Left kidney (tissue), 2 donors: ENCODE results near the gene SNRNP35. TPM values are rescaled to one million over a fixed set of nuclear protein-coding genes. Genes with fewer than 3 reads are reported as not detected.
A peak's percentile ranks its signal among the peaks of the same experiment; 100 is the strongest.
"Not testable (repeated sequence)": the region's sequence is repeated elsewhere in the genome, so short reads cannot be mapped to it uniquely, and the experiment has no call there.

Source experiments
- DNase-seq: peaks from one replicate; pipeline ENCODE4 v3.0.0-alpha.2; 2013
- polyA plus RNA-seq: library from polyadenylated mRNA; unstranded; fragments of 120-200 nt; gene quantifications from one replicate; pipeline ENCODE4 v1.2.1, GENCODE V29; 2013; ENCODE audit not compliant: insufficient read length

SNRNP35 gene
- polyA plus RNA-seq, 1 donor: 42.6 TPM

DNA sequence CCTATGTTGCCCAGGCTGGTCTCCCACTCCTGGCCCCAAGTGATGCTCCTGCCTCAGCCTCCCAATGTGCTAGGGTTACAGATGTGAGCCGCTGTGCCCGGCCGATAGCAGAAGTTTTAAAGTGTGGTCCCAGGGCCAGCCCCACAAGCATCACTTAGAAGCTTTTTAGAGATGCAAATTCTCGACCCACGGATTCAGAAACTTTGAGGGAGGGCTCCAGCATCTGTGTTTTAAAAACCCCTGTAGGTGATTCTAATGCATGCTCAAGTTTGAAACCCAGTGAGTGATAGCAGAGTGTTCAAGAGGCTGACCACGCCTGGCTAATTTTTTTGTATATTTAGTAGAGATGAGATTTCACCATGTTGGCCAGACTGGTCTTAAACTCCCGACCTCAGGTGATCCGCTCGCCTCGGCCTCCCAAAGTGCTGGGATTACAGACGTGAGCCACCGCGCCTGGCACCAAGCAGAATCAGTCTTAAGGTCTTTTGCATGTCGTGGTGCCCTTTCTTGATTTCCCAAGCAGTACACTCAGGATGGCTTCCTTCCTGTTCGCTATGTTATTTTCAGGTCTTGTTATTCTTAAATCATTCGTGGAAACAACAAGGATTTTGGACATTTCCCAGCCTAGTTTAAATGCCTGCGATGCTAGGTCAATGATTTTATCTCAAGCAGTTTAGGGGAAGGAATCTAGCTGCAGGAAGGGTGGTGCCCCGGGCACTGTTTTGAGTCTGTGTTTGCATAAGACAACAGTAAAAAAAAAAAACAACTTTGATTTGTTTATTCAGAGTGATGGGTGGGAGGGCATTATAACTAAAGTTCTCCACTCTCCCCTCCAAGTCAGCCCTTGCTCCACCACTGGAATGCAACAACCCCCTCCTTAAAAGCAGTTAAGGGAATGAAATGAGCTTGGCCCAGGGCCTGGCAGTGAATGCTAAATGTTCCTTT, 12.3 kb upstream of the SNRNP35 start:
- DNase-seq: no peak

DNA sequence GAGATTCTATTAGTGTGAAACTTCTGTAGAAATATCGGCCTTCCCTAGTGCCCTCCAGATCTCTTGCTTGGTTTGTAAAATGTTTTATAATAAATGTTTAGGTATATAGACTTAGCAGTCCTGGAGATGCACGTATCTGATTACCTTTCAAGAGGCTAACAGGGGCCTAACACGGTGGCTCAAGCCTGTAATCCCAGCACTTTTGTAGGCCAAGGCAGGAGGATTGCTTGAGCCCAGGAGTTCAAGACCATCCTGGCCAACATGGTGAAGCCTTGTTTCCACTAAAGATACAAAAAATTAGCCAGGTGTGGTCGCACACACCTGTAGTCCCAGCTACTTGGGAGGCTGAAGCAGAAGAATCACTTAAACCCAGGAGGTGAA, 11.6 kb upstream of the SNRNP35 start:
- DNase-seq: no peak

DNA sequence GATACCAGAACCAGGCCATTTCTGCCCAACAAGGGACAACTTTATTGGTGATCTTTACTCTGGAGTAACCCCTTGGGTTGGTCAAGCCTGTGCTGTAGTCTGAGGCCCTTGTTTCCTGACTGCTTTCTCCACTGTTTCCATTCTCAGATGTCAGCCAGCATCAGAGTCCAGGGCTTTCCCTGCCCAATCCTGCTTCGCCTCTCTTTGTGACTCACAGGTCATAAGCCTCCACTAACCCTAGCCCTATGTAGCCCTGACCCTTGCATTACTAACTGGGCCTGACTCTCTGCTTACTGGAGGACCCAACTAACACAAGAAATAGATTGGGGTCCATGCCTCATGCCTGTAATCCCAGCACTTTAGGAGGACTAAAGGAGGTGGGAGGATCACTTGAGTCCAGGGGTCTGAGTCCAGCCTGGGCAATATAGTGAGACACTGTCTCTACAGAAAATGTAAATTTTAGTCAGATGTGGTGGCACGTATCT, 8.6 kb upstream of the SNRNP35 start:
- no peak for DNase-seq

DNA sequence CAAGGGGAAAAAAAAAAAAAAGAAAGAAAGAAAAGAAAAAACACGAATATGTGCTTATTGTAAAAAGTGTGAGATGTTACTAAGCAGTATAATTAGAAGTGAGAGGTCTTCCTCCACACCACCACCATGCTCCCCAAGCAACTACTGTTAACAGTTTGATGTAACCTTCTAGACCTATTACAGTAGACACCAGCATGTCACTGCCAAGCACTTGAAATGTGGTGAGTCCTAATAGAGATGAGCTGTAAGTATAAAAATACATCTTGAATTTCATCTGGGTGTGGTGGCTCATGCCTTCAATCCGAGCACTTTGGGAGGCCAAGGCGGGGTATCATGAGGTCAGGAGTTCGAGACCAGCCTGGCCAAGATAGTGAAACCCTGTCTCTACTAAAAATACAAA, 8.1 kb upstream of the SNRNP35 start:
- DNase-seq: no peak

DNA sequence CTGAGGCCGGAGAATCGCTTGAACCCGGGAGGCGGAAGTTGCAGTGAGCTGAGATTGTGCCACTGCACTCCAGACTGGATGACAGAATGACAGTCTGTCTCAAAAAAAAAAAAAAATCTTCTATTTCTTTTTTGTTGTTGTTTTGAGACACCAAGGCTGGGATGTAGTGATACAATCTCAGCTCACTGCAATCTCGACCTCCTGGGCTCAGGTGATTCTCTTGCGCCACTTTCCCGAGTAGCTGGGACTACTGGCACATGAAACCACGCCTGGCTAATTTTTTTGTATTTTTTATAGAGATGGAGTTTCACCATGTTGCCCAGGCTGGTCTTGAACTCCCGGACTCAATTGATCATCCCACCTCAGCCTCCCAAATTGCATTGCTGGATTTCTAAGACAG, 7.3 kb upstream of the SNRNP35 start:
- DNase-seq: no peak

DNA sequence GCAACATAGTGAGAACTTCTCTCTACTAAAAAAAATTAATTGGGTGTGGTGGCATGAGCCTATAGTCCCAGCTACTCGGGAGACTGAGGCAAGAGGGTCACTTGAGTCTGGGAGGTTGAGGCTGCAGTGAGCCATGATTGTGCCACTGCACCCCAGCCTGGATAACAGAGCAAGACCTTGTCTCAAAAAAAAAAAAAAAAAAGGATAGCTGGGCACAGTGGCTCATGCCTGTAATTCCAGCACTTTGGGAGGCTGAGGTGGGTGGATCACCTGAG, 5.7 kb upstream of the SNRNP35 start:
- DNase-seq: not testable (repeated sequence)

DNA sequence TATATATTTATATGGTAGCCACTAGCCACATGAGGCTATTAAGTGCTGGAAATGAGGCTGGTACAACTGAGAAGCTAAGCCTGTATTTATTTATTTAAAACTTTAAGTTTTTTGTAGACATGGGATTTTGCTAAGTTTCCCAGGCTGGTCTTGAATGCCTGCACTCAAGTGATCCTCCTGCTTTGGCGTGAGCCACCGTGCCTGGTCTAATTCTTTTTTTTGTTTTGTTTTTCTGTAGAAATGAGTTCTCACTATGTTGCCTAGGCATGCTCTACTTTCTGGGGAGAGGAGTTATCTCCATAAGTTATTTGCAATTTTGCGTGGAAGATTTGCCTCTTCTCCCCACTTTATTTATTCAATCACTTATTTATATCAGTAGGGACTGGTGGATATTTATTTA, 4.8 kb upstream of the SNRNP35 start:
- DNase-seq: no peak

DNA sequence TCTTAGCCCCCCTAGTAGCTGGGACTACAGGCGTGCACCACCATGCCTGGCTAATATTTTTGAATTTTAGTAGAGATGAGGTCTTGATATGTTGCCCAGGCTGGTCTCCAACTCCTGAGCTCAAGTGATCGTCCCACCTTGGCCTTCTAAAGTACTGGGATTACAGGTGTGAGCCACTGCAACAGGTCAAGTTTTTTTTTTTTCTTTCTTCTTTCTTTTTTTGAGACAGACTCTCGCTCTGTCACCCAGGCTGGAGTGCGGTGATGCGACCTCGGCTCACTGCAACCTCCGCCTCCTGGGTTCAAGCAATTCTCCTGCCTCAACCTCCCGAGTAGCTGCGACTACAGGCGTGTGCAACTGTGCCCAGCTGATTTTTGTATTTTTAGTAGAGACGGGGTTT, 5.2 kb downstream of the SNRNP35 start:
- not testable (repeated sequence) for DNase-seq

DNA sequence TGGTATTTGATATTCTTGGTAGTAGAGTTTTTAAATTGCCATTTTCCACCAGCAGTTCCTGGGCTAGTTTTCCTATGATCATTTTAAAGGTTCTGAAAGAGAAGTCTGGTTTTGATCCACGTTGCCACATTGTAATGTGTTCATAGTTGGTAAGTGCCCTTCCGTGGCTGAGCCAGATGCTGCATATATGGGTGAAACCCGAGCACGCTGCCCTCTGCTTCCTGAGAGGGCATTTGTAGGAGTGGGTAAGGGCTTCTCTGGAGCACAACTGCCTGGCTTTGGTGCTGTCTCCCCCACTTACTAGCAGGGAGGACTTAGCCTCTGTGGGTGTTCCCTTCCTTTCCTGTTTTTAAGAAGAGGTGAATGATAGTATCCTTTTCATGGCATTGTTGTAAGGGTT, 7.1 kb downstream of the SNRNP35 start:
- DNase-seq: no peak

DNA sequence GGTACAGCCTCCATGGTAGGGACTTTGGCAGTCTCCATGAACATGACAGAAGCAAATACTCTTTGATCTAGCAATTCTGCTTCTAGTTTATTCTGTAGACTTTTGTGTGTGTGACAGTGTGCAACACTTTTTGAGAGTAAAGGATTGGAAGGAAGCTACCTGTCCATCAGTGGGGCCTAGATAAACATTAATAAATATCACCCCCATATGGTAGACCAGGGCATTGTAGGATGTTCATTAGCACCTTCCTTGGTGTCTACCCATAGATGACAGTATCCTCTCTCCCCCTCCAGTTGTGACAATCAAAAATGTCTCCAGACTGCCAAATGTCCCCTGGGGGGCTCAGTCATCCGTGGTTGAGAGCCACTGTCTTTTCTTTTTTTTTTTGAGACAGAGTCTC, 10.8 kb downstream of the SNRNP35 start:
- no peak for DNase-seq

DNA sequence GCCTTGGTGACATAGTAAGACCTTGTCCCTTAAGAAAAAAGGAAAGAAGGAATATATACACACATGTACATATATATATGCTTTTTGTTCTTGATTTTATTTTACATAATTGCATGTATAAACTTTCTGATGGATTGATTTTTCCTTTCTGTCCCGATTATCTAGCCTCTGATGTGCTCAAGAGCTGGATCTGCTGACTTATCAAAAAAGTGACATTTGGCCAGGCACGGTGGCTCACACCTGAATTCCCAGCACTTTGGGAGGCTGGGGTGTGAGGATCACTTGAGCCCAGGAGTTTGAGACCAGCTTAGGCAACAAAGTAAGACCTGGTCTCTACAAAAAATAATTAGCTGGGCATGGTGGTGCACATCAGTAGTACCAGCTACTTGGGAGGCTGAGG, 12.0 kb downstream of the SNRNP35 start:
- DNase-seq: no peak

DNA sequence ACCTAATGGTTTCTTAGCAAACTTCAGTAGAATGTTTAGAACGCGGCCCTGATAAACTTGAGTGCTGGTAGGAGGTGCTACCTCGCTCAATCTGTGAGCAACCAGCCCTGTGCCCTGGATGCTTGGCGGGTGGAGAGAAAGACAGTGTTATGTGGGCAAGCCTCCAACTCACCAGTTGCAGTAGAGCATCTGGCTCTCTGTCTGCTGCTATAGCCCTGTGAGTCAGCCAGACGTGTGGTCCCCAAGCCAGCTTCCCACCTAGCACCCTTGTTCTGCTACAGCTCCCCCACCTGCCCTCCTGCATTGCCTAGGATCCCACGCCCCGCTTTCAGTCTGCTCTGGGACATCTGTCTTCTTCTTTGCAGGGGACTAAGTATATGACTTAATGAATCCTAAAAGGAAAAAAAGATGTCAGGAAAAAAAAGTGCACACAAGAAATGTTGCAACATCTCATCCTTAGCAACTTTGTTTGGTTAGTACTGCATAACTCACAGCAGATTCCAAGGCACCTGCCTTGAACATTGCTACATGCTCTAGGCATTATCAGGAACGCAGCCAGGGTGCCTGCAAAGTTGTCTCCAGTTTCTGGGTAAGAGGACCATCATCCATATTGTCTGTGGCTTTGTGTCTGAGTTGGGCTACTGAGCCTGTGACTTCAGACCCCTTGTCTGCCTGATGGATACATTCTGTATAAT, 13.6 kb downstream of the SNRNP35 start:
- DNase-seq: no peak

DNA sequence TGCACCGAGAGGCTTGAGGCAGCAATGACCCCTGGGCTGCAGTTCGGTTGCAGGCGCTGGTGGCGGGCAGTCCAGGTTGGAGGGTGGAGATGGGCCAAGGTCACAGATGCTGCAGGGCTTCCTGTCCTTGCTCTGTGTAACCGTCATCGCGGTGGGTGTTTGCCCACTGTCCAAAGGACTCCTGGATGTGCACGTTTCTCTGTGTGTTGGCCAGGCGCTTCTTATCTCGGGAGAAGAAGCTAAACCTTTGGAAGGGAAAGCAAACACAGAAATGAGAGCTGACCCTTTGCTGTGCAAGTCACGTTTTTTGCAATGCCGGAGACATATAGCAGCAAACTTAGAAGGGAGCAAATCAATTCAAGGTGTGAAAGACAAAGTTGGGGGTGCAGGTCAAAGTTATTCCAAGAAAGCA, 14.5 kb downstream of the SNRNP35 start:
- DNase-seq: no peak

DNA sequence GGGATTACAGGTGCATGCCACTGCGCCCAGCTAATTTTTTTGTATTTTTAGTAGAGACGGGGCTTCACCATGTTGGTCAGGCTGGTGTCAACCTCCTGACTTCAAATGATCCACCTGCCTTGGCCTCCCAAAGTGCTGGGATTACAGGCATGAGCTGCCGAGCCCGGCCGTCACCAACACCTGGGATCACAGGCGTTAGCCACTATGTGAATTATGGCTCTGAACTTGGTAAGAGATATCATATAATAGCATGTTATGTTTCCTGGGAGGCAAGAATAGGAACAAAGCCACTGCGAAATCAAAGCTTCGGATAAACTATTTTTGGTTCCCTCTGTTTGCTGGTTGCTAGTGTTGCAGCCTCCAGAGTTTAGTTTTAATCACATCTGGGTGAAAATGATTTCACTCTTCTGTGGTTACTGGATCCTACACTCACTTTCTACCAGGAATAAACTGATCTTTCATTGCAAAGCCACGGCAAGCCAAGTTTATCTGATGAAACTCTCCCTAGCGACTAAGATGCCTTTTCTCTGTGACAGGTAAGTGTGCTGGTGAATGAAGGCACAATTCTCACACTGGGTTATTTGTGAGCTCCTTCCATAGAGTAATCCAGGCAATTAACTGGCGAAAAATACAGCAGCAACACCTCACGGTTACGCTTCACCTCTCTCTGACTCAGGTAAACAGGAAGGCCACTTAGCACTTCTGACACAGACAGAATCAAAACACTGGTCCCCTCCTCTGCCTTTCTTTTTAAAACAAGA, 16.7 kb downstream of the SNRNP35 start:
- peak; percentile 62 for DNase-seq

DNA sequence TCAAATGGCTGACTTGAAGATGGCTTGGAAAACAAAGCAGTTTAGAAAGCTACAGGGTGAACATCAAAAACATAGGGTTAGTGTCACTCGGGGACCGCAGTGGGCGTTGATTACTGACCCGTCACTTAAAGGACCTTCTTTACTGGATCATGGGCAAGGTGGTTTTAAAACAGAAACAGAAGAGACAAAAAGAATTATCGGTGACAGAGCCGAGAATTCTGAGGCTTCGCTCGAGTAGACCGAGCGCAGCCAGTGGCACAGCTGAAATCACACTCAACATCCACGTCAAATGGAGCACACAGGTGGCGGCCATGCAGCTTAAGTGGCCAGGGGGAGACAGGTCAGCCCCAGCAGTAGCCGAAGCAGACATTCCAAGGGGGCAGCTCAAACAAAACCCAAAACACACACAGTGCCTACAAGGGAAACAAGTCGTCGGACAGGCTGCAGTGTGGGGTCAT, 17.3 kb downstream of the SNRNP35 start:
- peak; percentile 46 for DNase-seq

DNA sequence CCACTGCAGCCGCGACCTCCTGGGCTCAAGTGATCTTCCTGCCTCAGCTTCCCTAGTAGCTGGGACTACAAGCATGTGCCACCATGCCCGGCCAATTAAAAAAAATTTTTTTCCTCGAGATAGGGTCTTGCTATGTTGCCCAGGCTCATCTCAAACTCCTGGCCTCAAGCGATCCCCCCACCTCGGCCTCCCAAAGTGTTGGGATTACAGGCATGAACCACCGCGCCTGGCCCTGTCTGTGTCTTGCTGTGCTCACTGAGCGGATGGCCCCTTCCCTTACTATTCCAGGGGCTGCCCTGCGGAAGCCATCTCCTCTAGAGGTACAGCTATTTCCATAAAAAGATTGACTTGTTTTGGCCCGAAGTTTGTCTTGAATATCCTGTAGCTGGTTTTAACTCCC, 20.1 kb downstream of the SNRNP35 start:
- DNase-seq: no peak

DNA sequence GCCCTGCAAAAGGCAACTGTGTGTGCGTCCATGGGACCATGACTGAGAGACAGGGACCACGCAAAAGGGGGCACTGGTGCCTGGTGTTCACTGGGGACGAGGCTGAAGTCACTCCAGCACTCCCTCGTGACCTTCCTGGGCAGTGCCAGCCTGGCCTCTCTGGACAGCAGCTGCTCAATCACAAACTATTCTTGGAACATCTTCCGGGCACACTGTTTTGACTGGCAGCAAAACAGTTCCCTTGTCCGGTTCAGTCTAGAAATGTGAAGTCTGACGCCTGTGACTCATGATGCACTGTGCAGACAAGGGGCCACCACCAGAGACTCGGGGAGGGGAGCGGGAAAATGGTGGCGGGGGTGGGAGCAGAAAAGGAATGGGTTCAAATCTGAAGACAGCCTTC, 20.8 kb downstream of the SNRNP35 start:
- no peak for DNase-seq

DNA sequence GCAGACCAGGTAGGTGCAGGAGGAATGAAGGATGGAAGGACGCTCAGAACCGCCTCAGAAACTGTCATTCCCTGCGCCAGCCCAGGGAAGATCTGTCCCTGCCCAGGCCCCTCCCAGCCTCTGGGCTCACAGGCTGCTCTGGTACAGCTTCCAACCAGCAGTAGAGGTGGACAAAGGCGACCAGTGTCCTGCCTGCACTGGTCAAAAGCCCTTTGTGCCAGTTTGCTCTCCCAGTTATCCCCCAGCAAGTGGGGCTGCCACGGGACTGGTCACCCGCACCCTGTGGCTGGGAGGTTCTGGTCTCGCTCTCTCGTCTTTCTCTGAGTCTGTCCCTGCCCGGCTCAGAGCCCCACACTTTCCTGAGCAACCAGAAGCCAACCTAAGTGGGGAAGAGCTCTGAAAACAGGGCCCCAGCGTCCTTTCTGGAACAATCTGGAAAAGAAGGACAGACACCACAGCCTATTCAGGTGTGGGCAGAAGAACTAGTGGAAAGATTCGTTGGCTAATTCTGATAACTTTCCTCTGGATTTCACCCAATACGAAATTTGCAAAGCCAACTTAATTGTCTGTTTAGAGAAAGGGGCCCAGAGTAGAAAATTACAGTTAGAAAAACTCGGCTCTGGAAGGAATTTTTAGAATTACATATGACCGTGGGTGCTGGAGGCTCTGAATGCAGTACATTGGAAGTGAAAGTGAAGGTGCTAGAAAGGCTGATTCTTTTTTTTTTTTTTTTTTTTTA, 21.7 kb downstream of the SNRNP35 start:
- no peak for DNase-seq

DNA sequence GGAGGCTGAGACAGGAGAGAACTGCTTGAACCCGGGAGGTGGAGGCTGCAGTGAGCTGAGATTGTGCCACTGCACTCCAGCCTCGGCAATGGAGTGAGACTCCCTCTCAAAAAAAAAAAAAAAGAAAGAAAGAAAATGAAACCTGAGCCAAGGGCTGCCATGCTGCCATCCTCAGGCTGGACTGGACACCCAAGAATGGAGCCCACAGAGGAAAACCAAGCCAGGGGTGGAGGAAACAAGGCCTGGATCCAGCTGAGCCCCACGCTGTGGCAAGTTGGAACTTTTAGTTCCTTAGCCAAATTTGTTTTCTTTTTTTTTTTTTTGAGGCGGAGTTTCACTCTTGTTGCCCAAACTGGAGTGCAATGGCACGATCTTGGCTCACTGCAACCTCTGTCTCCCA, 23.3 kb downstream of the SNRNP35 start:
- not testable (repeated sequence) for DNase-seq

DNA sequence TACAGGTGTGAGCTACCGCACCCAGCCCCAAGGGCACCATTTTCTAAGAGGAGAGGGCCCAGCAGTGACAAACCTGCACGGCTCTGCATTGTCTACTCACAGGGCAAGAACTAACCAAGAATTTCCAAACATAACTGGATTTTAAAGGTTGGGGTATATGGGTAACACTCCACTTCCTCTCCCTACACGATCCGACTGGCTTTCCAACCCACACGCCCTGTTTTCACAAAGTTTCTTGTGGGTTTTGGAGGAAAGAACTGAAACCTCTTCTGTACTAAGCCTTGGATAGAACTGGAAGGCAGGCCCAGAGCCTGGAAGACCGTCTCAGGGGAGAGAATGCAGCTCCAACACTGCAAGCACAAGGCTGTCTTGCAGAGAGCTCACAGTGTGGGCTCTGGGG, 24.9 kb downstream of the SNRNP35 start:
- no peak for DNase-seq

DNA sequence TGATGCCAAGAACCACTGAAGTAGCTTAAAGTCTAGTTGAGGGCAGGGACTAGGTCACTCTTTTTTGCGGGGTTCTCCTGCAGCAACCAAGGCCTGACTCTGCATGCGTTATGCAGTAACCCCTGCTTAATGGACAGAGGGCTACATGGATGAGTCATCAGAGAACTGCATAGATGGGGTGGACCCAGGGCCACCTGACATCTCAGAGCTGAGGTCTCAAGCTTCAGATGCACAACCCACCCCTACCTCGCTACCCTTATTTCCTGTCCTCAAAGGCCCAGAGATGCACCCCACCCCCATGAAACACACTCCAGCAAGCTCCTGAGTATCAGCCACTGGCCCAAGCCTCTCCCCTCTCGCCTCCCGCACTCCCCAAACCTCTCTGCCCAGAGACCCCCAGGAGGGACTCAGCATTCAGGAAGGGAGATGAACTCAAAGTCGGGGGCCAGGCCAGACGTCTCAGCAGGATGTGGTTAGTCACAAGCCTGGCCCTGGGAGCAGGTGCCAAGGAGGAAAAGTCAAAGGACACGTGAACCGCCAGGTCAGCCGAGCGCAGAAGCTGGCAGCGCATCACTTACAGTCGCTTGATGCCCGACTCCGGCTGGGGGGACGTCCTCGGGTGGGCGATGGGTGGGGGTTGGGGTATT, 25.8 kb downstream of the SNRNP35 start:
- no peak for DNase-seq

DNA sequence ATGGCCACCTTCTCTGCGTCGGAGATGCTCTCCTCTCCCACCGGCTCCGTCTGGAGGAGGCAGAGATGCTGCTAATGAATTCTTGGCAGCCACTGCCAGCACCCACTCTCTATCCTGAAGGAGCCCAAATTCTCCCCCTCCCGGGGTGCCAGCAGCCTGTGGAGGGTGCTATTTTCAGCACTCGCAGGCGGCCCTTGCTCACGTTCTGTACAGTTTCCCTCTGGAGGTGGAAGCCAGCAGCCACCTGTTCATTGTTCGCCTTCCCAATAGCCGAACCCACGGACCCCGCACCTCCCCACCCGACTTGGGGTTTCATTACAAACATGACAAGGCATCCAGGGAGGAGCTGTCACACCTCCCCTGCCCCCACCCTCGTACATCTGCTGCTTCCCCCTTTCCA, 27.8 kb downstream of the SNRNP35 start:
- no peak for DNase-seq
